MM.1S (cell line): ENCODE data around the gene TRMT61B.

Experiments
- DNase-seq: peaks from one replicate; pipeline ENCODE4 v3.0.0-alpha.2; 2015
- H2AFZ ChIP-seq: fragments of 300-600 bp; sonication (generic); 2 replicates; pipeline ENCODE4 v1.6.0; 2016; ENCODE audit warnings: antibody characterized with exemption, low read length
- H3F3A ChIP-seq: fragments of 300-600 bp; sonication (generic); 2 replicates; pipeline ENCODE4 v1.6.1; 2016; ENCODE audit warnings: mild to moderate bottlenecking, antibody characterized with exemption, low read length, moderate library complexity, mixed read lengths; ENCODE audit not compliant: insufficient read depth
- H3K27ac ChIP-seq: fragments of 300-600 bp; sonication (generic); 2 replicates; pipeline ENCODE4 v1.5.1; 2016; ENCODE audit warnings: mild to moderate bottlenecking, low read length
- H3K27me3 ChIP-seq: fragments of 300-600 bp; sonication (generic); replicated peaks from 2 replicates; pipeline ENCODE4 v1.6.0; 2016; ENCODE audit warnings: low read length; ENCODE audit not compliant: insufficient read depth
- H3K36me3 ChIP-seq: fragments of 300-600 bp; sonication (generic); replicated peaks from 2 replicates; pipeline ENCODE4 v1.6.1; 2016; ENCODE audit warnings: mild to moderate bottlenecking, low read length, mixed read lengths; ENCODE audit not compliant: insufficient read depth
- H3K4me1 ChIP-seq: fragments of 300-600 bp; sonication (generic); 2 replicates; pipeline ENCODE4 v1.6.1; 2016; ENCODE audit warnings: low read length, mixed read lengths
- H3K4me2 ChIP-seq: fragments of 300-600 bp; sonication (generic); 2 replicates; pipeline ENCODE4 v1.6.0; 2016; ENCODE audit warnings: low read depth, low read length
- H3K4me3 ChIP-seq: fragments of 300-600 bp; sonication (generic); 2 replicates; pipeline ENCODE4 v1.5.1; 2016; ENCODE audit warnings: low read length, mixed read lengths
- H3K79me2 ChIP-seq: fragments of 300-600 bp; sonication (generic); 2 replicates; pipeline ENCODE4 v1.6.1; 2016; ENCODE audit warnings: mixed run types, low read length, mixed read lengths
- H3K9ac ChIP-seq: fragments of 300-600 bp; sonication (generic); 2 replicates; pipeline ENCODE4 v1.6.1; 2016; ENCODE audit warnings: low read length, mixed read lengths
- H3K9me2 ChIP-seq: fragments of 300-600 bp; sonication (generic); replicated peaks from 2 replicates; pipeline ENCODE4 v1.6.1; 2016; ENCODE audit warnings: mild to moderate bottlenecking, low read length, mixed read lengths; ENCODE audit not compliant: insufficient read depth
- H3K9me3 ChIP-seq: fragments of 300-600 bp; sonication (generic); replicated peaks from 2 replicates; pipeline ENCODE4 v1.6.1; 2016; ENCODE audit warnings: mild to moderate bottlenecking, low read length, mixed read lengths; ENCODE audit not compliant: insufficient read depth
- H4K20me1 ChIP-seq: fragments of 300-600 bp; sonication (generic); 2 replicates; pipeline ENCODE4 v1.6.1; 2016; ENCODE audit warnings: mild to moderate bottlenecking, low read length, moderate library complexity, mixed read lengths; ENCODE audit not compliant: insufficient read depth
- CTCF ChIP-seq: fragments of 300-600 bp; sonication (generic); IDR thresholded peaks from 2 replicates; pipeline ENCODE4 v1.5.1; 2016; ENCODE audit warnings: antibody characterized with exemption, low read length, mixed read lengths
- EZH2 ChIP-seq: fragments of 300-600 bp; sonication (generic); optimal IDR thresholded peaks from 2 replicates; pipeline ENCODE3; 2017; ENCODE audit warnings: low read depth, mild to moderate bottlenecking, antibody characterized with exemption, low read length, mixed read lengths
- EZH2phosphoT487 ChIP-seq: fragments of 300-600 bp; sonication (generic); IDR thresholded peaks from 2 replicates; pipeline ENCODE4 v1.6.1; 2018; ENCODE audit warnings: antibody characterized with exemption, low read length

The TRMT61B gene

GRCh38 chr2:28902584-28902983, 32.5 kb upstream of the TRMT61B start:
- no peak for TF ChIP-seq EZH2phosphoT487
- TF ChIP-seq EZH2, result no peak
- no peak for TF ChIP-seq CTCF
- peaks cover 9% of the 10 kb centered on the region for H3K4me1 ChIP-seq

GRCh38 chr2:28901841-28902240, 31.7 kb upstream of the TRMT61B start:
- Histone ChIP-seq H3K79me2 (peaks cover 100% of the 10 kb centered on the region), H3K9me3 (no peaks in the 10 kb centered on the region), H2AFZ (no peak overlapping the region), H3F3A (no peaks in the 10 kb centered on the region), H3K9ac (no peak overlapping the region), H3K9me2 (no peaks in the 10 kb centered on the region), H3K27me3 (no peaks in the 10 kb centered on the region), H3K27ac (no peak overlapping the region), H3K4me3 (no peak overlapping the region), H3K4me2 (no peak overlapping the region), H4K20me1 (peaks cover 76% of the 10 kb centered on the region), H3K4me1 (peaks cover 16% of the 10 kb centered on the region), H3K36me3 (peaks cover 11% of the 10 kb centered on the region; the same call in 1 of the 2 replicates)
- DNase-seq, result no peak
- TF ChIP-seq EZH2, result no peak
- no peak for TF ChIP-seq EZH2phosphoT487
- TF ChIP-seq CTCF, result no peak

More at GRCh38 chr2:28902584-28902983, 32.5 kb upstream of the TRMT61B start:
- no peaks in the 10 kb centered on the region for H3K9me3 ChIP-seq
- no peak overlapping the region for H3K27ac ChIP-seq
- peaks cover 100% of the 10 kb centered on the region for H3K79me2 ChIP-seq
- peaks cover 69% of the 10 kb centered on the region for H4K20me1 ChIP-seq
- no peaks in the 10 kb centered on the region for H3F3A ChIP-seq
- H3K4me3 ChIP-seq, result no peak overlapping the region
- no peaks in the 10 kb centered on the region for H3K9me2 ChIP-seq
- no peak overlapping the region for H3K9ac ChIP-seq
- no peak overlapping the region for H3K4me2 ChIP-seq
- DNase-seq, result no peak
- no peaks in the 10 kb centered on the region for H3K27me3 ChIP-seq
- H2AFZ ChIP-seq, result no peak overlapping the region
- H3K36me3 ChIP-seq, result peaks cover 14% of the 10 kb centered on the region; the same call in 1 of the 2 replicates

- TF ChIP-seq CTCF (no peak), EZH2 (no peak), EZH2phosphoT487 (no peak)
- no peak overlapping the region for H3K4me2 ChIP-seq
- DNase-seq, result no peak
- peaks cover 100% of the 10 kb centered on the region for H3K79me2 ChIP-seq
- peaks cover 6% of the 10 kb centered on the region; the same call in 1 of the 2 replicates for H3K36me3 ChIP-seq
- peaks cover 18% of the 10 kb centered on the region for H3K4me1 ChIP-seq
- no peaks in the 10 kb centered on the region for H3K9me3 ChIP-seq
- no peaks in the 10 kb centered on the region for H3K9me2 ChIP-seq
- no peak overlapping the region for H3K27ac ChIP-seq
- H3K27me3 ChIP-seq, result no peaks in the 10 kb centered on the region
- H3K4me3 ChIP-seq, result no peak overlapping the region
- H3K9ac ChIP-seq, result no peak overlapping the region
- no peak overlapping the region for H2AFZ ChIP-seq
- peaks cover 83% of the 10 kb centered on the region for H4K20me1 ChIP-seq
- H3F3A ChIP-seq, result no peaks in the 10 kb centered on the region
These were observed 31.1 kb upstream of the TRMT61B start for GRCh38 chr2:28901202-28901601.
